ENCODE measurements around the gene ZNF106. TPM values are rescaled to one million over a fixed set of nuclear protein-coding genes. Genes with fewer than 3 reads are reported as not detected.

The ZNF106 gene
- total RNA-seq, 1 experiment from 2014 or later, result 58.2 TPM

- ATAC-seq, result no peak
These were observed 8.2 kb downstream of the ZNF106 start for GRCh38 chr15:42482701-42483100.

GRCh38 chr15:42474827-42475226 lies 16.1 kb downstream of the ZNF106 start:
- Mint-ChIP-seq H3K4me1 (no peaks in the 10 kb centered on the region), H3K4me3 (no peak overlapping the region), H3K27ac (no peak overlapping the region)
- TF ChIP-seq MLX (CRISPR knock-in tag; IDR thresholded peaks at IDR 0.05) (no peak), CTCF (IDR thresholded peaks at IDR 0.05) (no peak), ZBTB21 (CRISPR knock-in tag; IDR thresholded peaks at IDR 0.05; ENCODE audit: borderline replicate concordance) (no peak), ZNF425 (CRISPR knock-in tag; conservative IDR thresholded peaks at IDR 0.05) (no peak), ZNF263 (CRISPR knock-in tag; IDR thresholded peaks at IDR 0.05; ENCODE audit: low read depth) (no peak), ZNF138 (CRISPR knock-in tag; conservative IDR thresholded peaks at IDR 0.05) (no peak), FOXK1 (CRISPR knock-in tag; IDR thresholded peaks at IDR 0.05) (no peak), SOX15 (CRISPR knock-in tag; IDR thresholded peaks at IDR 0.05) (no peak), TCF7 (CRISPR knock-in tag; IDR thresholded peaks at IDR 0.05; ENCODE audit: low read depth) (no peak), PREB (CRISPR knock-in tag; IDR thresholded peaks at IDR 0.05; ENCODE audit: borderline replicate concordance) (no peak), ZNF671 (CRISPR knock-in tag; IDR thresholded peaks at IDR 0.05) (no peak), USF2 (CRISPR knock-in tag; IDR thresholded peaks at IDR 0.05) (no peak), RORB (CRISPR knock-in tag; IDR thresholded peaks at IDR 0.05) (no peak)

More at GRCh38 chr15:42482701-42483100, 8.2 kb downstream of the ZNF106 start:
- H3K27me3 Mint-ChIP-seq (ENCODE audit: low read depth), result no peaks in the 10 kb centered on the region
- DNase-seq (ENCODE audit: low spot score), result no peak
- ChIA-PET POLR2A (no interaction called here), CTCF (no interaction called here)
- TF ChIP-seq ZNF138 (CRISPR knock-in tag; conservative IDR thresholded peaks at IDR 0.05), result no peak
- no peak for TF ChIP-seq ZSCAN18 (CRISPR knock-in tag; IDR thresholded peaks at IDR 0.05)
- TF ChIP-seq TEAD1 (CRISPR knock-in tag; IDR thresholded peaks at IDR 0.05), result no peak
- TF ChIP-seq ETV6 (CRISPR knock-in tag; IDR thresholded peaks at IDR 0.05), result no peak
- TF ChIP-seq NR2C2 (CRISPR knock-in tag; IDR thresholded peaks at IDR 0.05), result no peak
- no peak for TF ChIP-seq SOX15 (CRISPR knock-in tag; IDR thresholded peaks at IDR 0.05)
- TF ChIP-seq ELF4 (CRISPR knock-in tag; IDR thresholded peaks at IDR 0.05; ENCODE audit: low read depth), result no peak
- TF ChIP-seq E2F4 (CRISPR knock-in tag; IDR thresholded peaks at IDR 0.05; ENCODE audit: borderline replicate concordance, low read depth), result no peak
- TF ChIP-seq JAZF1 (CRISPR knock-in tag; IDR thresholded peaks at IDR 0.05), result no peak
- no peak for TF ChIP-seq USF2 (CRISPR knock-in tag; IDR thresholded peaks at IDR 0.05)
- no peak for TF ChIP-seq ZNF317 (CRISPR knock-in tag; IDR thresholded peaks at IDR 0.05; ENCODE audit: borderline replicate concordance, low read depth)
- no peak for TF ChIP-seq FOXJ3 (CRISPR knock-in tag; IDR thresholded peaks at IDR 0.05; ENCODE audit: borderline replicate concordance)
- no peak for TF ChIP-seq ATF3 (CRISPR knock-in tag; conservative IDR thresholded peaks at IDR 0.05)
- no peak for TF ChIP-seq NFE2L1 (CRISPR knock-in tag; IDR thresholded peaks at IDR 0.05)
- no peak for TF ChIP-seq EMX1 (CRISPR knock-in tag; IDR thresholded peaks at IDR 0.05)
- no peak for TF ChIP-seq ZNF263 (CRISPR knock-in tag; IDR thresholded peaks at IDR 0.05; ENCODE audit: low read depth)
- H3K36me3 Mint-ChIP-seq, result peaks cover 5% of the 10 kb centered on the region
- H3K4me3 Mint-ChIP-seq, result no peak overlapping the region
- H3K9me3 Mint-ChIP-seq, result peaks cover 5% of the 10 kb centered on the region; the same call in 1 of the 2 replicates
- no peak overlapping the region for H3K27ac Mint-ChIP-seq
- no peaks in the 10 kb centered on the region for H3K4me1 Mint-ChIP-seq

More at GRCh38 chr15:42474827-42475226, 16.1 kb downstream of the ZNF106 start:
- peaks cover 4% of the 10 kb centered on the region for H3K36me3 Mint-ChIP-seq
- ChIA-PET POLR2A (interaction anchor here (0.6 kb wide), 1 partner anchor 180 kb away, joined by 5 read pairs; no protein-coding TSS in a partner anchor), CTCF (interaction anchor here (1.6 kb wide), 1 partner anchor 89 kb away, joined by 4 read pairs; no protein-coding TSS in a partner anchor)
- DNase-seq (ENCODE audit: low spot score) (no peak), ATAC-seq (no peak)
- H3K9me3 Mint-ChIP-seq, result no peaks in the 10 kb centered on the region
- H3K27me3 Mint-ChIP-seq (ENCODE audit: low read depth), result no peaks in the 10 kb centered on the region
